ENCODE results near the gene APBA1.

Gene APBA1

GRCh38 chr9:69400470-69400869 lies 271.7 kb downstream of the APBA1 start:
- TF ChIP-seq, protein P1, sequence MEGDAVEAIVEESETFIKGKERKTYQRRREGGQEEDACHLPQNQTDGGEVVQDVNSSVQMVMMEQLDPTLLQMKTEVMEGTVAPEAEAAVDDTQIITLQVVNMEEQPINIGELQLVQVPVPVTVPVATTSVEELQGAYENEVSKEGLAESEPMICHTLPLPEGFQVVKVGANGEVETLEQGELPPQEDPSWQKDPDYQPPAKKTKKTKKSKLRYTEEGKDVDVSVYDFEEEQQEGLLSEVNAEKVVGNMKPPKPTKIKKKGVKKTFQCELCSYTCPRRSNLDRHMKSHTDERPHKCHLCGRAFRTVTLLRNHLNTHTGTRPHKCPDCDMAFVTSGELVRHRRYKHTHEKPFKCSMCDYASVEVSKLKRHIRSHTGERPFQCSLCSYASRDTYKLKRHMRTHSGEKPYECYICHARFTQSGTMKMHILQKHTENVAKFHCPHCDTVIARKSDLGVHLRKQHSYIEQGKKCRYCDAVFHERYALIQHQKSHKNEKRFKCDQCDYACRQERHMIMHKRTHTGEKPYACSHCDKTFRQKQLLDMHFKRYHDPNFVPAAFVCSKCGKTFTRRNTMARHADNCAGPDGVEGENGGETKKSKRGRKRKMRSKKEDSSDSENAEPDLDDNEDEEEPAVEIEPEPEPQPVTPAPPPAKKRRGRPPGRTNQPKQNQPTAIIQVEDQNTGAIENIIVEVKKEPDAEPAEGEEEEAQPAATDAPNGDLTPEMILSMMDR (conservative IDR thresholded peaks at IDR 0.05; ENCODE audit: low read depth, low read length): no peak
- no peak overlapping the region for H3K4me3 ChIP-seq (ENCODE audit: low read depth, low read length)
- no peak for DNase-seq (ENCODE audit: low read depth)

- no peak overlapping the region for H3K4me3 ChIP-seq (ENCODE audit: low read depth, low read length)
- no peak for DNase-seq (ENCODE audit: low read depth)
- TF ChIP-seq, protein P1 (conservative IDR thresholded peaks at IDR 0.05; ENCODE audit: low read depth, low read length): no peak
Measured at GRCh38 chr9:69397384-69398214, 274.6 kb downstream of the APBA1 start.

- TF ChIP-seq, protein P1 (conservative IDR thresholded peaks at IDR 0.05; ENCODE audit: low read depth, low read length): no peak
- H3K4me3 ChIP-seq (ENCODE audit: low read depth, low read length): no peak overlapping the region
- DNase-seq (ENCODE audit: low read depth): no peak
Measured at GRCh38 chr9:69396759-69397158, 275.4 kb downstream of the APBA1 start.

DNA sequence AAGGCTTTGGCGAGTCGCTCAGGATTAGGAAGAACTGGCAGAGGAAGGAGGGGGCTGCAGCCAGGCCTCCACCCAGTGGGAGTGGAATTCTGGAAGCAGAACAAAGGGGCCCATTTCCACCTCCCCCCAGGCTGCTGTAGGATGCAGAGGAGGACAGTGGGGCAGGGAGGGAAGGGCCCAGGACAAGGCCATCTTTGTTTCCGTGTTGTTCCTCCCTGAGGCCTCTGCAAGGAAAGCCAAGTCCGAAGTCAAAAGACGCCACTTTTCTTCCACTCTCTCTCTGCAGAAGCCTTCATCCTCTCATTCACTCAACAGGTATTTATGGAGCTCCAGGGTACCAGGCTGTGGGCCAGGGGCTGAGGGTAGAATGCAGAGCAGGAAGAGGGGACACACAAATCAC lies 276.5 kb downstream of the APBA1 start:
- TF ChIP-seq, protein P1 (conservative IDR thresholded peaks at IDR 0.05; ENCODE audit: low read depth, low read length): no peak
- no peak overlapping the region for H3K4me3 ChIP-seq (ENCODE audit: low read depth, low read length)
- DNase-seq (ENCODE audit: low read depth): no peak

- DNase-seq (ENCODE audit: low read depth): no peak
- TF ChIP-seq, protein P1 (conservative IDR thresholded peaks at IDR 0.05; ENCODE audit: low read depth, low read length): no peak
- H3K4me3 ChIP-seq (ENCODE audit: low read depth, low read length): no peak overlapping the region
Measured at GRCh38 chr9:69393425-69393824, 278.7 kb downstream of the APBA1 start.

DNA sequence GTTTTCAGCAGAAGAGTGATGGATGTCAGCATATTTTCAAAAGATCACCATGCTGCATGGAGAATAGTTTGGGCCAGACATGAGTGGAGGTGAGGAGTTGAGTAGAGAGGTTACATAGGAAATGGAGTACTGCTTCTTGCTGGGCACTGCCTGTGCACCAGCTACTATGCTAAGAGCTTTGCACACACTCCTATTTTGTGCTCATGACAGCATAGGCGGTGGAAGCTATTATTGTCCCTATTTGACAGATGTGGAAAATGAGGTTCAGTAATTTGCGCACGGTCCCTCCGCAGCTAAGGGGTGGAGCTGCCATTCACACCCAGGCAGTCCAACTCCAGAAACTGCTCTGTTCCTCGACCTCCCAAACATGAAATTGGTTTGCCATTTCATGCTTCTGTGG lies 279.3 kb downstream of the APBA1 start:
- H3K4me3 ChIP-seq (ENCODE audit: low read depth, low read length): no peak overlapping the region
- no peak for DNase-seq (ENCODE audit: low read depth)
- TF ChIP-seq, protein P1 (conservative IDR thresholded peaks at IDR 0.05; ENCODE audit: low read depth, low read length): no peak

DNA sequence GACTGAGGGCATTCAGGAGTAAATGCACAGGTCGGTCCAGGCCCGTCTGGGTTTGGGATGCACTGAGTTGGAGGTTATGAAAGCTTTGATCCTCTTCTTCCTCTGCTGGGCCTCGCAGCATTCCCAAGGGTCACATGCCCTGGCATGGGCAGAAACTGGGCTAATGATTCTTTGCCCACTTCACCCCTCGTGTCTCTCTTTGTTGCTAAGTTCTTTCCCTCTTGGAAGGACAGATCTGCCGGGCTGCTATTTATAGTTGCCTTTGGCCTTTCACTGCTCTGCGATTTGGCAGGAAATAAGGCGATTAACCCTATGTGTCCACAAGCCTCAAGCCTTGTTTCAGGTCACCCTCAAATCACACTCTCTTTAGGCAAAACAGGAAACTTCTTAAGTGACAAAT lies 280.2 kb downstream of the APBA1 start:
- TF ChIP-seq, protein P1 (conservative IDR thresholded peaks at IDR 0.05; ENCODE audit: low read depth, low read length): no peak
- H3K4me3 ChIP-seq (ENCODE audit: low read depth, low read length): no peak overlapping the region
- peak; percentile 17 for DNase-seq (ENCODE audit: low read depth)
